ENCODE data around the gene SPAG7.
"Not testable (repeated sequence)": the region's sequence is repeated elsewhere in the genome, so short reads cannot be mapped to it uniquely, and the experiment has no call there.

The SPAG7 gene

DNA sequence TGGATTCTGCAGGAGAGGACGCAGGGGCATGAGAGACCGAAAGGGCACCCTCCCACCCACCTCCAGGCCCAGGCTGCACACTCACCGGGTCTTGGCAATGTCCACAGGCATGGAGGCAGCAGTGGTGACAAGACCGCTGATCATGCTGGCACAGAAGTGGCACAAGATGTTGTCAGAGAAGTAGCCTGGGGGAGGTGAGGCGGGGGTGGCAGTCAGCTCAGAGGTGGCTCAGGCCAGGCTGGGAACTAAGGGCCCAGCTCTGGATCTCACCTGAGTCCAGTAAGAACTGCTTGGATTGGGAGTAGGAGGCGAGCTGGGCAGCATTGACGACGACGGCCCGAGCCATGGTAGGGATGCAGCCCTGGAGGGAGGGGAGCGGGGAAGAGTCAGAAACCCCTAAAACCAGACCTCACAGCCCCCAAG is 29.5 kb downstream of the SPAG7 start:
- no peak for DNase-seq (ENCODE audit: low spot score)

GRCh38 chr17:4937553-4937952 is 30.1 kb downstream of the SPAG7 start:
- DNase-seq (ENCODE audit: low spot score), result no peak

- DNase-seq (ENCODE audit: low spot score), result no peak
These were observed 31.2 kb downstream of the SPAG7 start for GRCh38 chr17:4936436-4936835.

DNA sequence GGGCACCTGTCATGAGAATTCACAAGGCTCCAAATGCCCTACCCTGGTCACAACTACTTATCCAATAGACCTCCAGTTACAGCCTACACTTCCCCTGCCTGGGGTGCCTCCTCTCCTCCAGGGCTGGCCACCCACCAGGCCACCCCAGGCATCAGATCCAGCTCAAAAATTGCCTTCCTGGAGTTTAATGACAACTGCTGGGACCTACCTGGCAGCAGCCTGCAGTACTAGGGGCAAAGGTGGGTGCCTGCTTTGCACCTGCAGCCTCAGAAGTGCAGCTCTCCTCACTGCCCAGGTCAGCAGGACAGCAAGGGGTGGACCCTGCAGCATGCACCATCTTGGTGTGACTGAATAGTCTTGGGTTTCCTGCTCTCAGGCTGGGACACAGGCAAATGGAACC is 32.0 kb downstream of the SPAG7 start:
- no peak for DNase-seq (ENCODE audit: low spot score)

DNA sequence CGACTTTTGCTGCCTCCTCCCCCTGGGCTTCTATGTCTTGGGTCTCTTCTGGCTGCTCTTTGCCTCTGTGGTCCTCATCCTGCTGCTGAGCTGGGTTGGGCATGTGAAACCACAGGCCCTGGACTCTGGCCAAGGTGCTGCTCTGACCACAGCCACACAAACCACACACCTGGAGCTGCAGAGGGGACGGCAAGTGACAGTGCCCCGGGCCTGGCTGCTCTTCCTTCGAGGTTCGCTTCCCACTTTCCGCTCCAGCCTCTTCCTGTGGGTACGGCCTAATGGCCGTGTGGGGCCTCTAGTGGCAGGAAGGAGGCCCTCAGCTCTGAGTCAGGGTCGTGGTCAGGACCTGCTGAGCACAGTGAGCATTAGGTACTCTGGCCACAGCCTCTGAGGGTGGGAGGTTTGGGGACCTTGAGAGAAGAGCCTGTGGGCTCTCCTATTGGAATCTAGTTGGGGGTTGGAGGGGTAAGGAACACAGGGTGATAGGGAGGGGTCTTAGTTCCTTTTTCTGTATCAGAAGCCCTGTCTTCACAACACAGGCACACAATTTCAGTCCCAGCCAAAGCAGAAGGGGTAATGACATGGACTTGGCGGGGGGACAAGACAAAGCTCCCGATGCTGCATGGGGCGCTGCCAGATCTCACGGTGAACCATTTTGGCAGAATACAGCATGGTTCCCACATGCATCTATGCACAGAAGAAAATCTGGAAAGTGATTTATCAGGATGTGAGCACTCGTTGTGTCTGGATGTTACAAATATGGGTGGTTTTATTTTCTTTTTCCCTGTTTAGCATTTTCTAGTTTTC is 33.2 kb downstream of the SPAG7 start:
- DNase-seq (ENCODE audit: low spot score), result no peak

GRCh38 chr17:4933646-4934045 is 34.0 kb downstream of the SPAG7 start:
- no peak for DNase-seq (ENCODE audit: low spot score)

GRCh38 chr17:4932756-4933155 is 34.9 kb downstream of the SPAG7 start:
- no peak for DNase-seq (ENCODE audit: low spot score)

DNA sequence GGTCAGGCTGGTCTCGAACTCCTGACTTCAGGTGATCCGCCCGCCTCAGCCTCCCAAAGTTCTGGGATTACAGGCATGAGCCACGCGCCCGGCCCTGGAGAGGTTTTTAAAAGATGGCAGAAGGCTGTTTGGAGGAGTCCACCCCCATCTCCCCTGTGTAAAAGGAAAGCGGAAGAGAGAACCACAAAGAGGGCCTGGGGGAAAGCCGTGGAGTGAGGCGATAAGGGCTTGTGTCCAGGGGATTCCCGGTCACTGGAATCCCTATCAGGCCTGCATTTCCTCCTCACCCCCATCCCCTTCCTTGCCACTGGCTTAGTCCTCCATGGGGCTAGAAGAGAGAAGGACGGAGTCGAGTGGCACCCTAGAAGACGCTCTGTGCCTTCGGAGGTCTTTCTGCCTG is 35.7 kb downstream of the SPAG7 start, which contains the start of gene GP1BA:
Gene GP1BA (plus strand): TSS at position 315 of the 400 bp plus-strand sequence. CDS start 328 bp downstream, outside the sequence.
- DNase-seq (ENCODE audit: low spot score), result no peak

DNA sequence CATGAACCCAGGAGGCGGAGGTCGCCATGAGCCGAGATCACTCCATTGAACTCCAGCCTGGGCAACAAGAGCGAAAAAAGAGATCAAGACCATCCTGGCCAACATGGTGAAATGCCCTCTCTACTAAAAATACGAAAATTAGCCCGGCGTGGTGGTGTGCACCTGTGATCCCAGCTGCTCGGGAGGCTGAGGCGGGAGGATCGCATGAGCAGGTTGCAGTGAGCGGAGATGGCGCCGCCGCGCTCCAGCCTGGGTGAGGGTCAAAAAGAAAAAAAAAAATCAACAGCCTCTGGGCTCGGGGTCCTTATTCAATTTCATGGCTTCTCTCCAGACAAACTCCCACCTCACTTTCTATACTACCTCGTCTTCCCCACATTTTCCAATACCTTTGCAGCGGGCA is 38.7 kb downstream of the SPAG7 start:
- no peak for DNase-seq (ENCODE audit: low spot score)

GRCh38 chr17:4926577-4927335 is 40.9 kb downstream of the SPAG7 start:
- DNase-seq (ENCODE audit: low spot score), result not testable (repeated sequence)

GRCh38 chr17:4921320-4921719 is 46.3 kb downstream of the SPAG7 start:
- no peak for DNase-seq (ENCODE audit: low spot score)

DNA sequence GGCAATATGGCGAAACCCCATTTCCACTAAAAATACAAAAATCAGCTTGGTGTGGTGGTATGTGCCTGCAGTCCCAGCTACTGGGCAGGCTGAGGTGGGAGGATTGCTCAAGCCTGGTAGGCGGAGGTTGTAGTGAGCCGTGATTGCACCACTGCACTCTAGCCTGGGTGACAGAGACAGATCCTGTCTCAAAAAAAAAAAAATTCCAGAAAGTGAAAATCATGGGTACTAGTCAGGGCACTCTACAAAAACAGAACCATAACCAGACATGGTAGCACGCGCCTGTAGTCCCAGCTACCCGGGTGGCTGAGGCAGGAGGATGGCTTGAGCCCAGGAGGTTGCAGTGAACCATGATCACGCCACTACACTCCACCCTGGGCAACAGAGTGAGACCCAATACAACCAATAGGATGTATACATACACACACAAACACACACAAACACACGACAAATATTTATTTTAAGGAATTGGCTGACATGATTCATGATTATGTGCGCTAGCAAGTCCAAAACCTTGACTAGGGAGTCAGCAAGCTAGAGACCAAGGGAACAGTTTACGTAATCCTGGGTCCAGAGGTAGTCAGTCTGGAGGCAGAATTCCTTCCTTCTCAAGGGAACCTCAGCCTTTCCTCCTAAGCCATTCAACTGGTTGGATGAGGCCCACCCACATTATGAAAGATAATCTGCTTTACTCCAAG is 47.1 kb downstream of the SPAG7 start:
- DNase-seq (ENCODE audit: low spot score), result no peak

DNA sequence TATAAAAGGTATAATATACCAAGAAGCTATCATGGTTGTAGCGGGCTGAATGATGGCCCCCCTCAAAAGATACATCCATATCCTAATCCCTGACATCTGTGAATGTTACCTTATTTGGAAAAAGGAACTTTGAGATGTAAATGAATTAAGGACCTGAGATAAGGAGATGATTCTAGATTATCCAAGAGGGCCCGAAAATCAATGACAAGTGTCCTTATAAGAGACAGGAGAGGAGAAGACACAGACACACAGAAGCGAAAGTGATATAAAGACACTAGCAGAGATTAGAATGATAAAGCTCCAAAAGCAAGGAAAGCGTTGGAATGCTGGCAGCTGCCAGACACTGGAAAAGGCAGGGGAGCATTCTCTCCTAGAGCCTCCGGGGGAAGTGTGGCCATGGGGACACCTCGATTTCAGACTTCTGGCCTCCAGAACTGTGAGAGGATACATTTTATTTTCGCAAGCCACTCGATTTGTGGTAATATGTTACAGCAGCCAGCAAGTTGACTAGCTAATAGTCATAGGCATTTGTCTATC is 48.0 kb downstream of the SPAG7 start:
- no peak for DNase-seq (ENCODE audit: low spot score)

GRCh38 chr17:4914551-4914950 is 53.1 kb downstream of the SPAG7 start:
- DNase-seq (ENCODE audit: low spot score), result not testable (repeated sequence)

DNA sequence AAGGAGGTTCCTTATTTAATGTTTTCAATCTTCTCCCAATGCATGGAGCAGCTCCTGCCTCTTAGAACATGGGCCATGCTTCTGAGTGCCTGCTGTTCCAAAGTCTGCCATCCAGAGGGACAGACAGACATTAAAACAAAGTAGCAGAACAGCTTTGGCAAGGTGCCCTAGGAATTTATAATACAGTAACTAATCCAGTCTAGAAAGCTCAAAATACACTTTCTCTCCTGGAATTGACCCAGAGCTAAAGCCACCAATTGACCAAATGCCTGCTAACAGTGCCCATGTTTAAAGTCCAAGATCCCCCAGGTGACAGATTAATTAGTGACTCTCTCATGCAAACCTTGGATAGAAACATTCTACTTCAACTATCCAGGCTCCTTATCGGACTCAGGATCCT is 53.6 kb downstream of the SPAG7 start:
- DNase-seq (ENCODE audit: low spot score), result no peak

Data from CD4-positive, alpha-beta T cell treated with Interleukin-2 at 100 ng/mL for 4 hours (primary cell).